HuH-7.5 (cell line): ENCODE data around the gene KRT3.

Experiments
- DNase-seq: peaks from one replicate; pipeline ENCODE4 v3.0.0; 2011; ENCODE audit warnings: low spot score

KRT3 gene

GRCh38 chr12:52813885-52814709 is 18.2 kb upstream of the KRT3 start, which contains the start of gene KRT4:
Gene KRT4 (minus strand): TSS chr12:52814116. CDS start chr12:52814058, 58 bp downstream.
- no peak for DNase-seq

GRCh38 chr12:52813203-52813819 is 17.4 kb upstream of the KRT3 start:
- DNase-seq = no peak

- DNase-seq = no peak
These were observed 16.8 kb upstream of the KRT3 start for GRCh38 chr12:52812749-52813148.

- no peak for DNase-seq
These were observed 16.1 kb upstream of the KRT3 start for GRCh38 chr12:52812073-52812400.

GRCh38 chr12:52811191-52812072 is 15.5 kb upstream of the KRT3 start:
- DNase-seq = no peak

GRCh38 chr12:52810554-52810953 is 14.6 kb upstream of the KRT3 start:
- no peak for DNase-seq

- DNase-seq = no peak
These were observed 13.2 kb upstream of the KRT3 start for GRCh38 chr12:52809166-52809565.

GRCh38 chr12:52808573-52809160 is 12.8 kb upstream of the KRT3 start:
- DNase-seq = no peak

GRCh38 chr12:52807544-52808470 is 11.9 kb upstream of the KRT3 start:
- no peak for DNase-seq

- DNase-seq = no peak
These were observed 11.1 kb upstream of the KRT3 start for GRCh38 chr12:52806821-52807543.

GRCh38 chr12:52806169-52806811 is 10.4 kb upstream of the KRT3 start:
- DNase-seq = no peak

- DNase-seq = no peak
These were observed 9.8 kb upstream of the KRT3 start for GRCh38 chr12:52805739-52806138.

GRCh38 chr12:52805000-52805399 is 9.1 kb upstream of the KRT3 start:
- DNase-seq = no peak

GRCh38 chr12:52802442-52802841 is 6.5 kb upstream of the KRT3 start:
- no peak for DNase-seq

- no peak for DNase-seq
These were observed 5.9 kb upstream of the KRT3 start for GRCh38 chr12:52801773-52802172.

GRCh38 chr12:52800259-52800917 is 4.5 kb upstream of the KRT3 start:
- DNase-seq = no peak

- no peak for DNase-seq
These were observed 3.7 kb upstream of the KRT3 start for GRCh38 chr12:52799505-52800211.

- no peak for DNase-seq
These were observed 3.0 kb upstream of the KRT3 start for GRCh38 chr12:52798671-52799504.
